Epithelial cell of prostate (primary cell): ENCODE data around the gene NDST4.

ENCODE experiments used
- DNase-seq: peaks from one replicate; pipeline ENCODE4 v3.0.0-alpha.2; 2011; ENCODE audit warnings: low read depth, low spot score
- H3K27ac ChIP-seq: fragments of 450-650 bp; 2 replicates; pipeline ENCODE4 v1.5.1; 2017; ENCODE audit warnings: mild to moderate bottlenecking

The NDST4 gene

GRCh38 chr4:114813961-114814360, 299.5 kb downstream of the NDST4 start:
- no peak for DNase-seq
- no peak overlapping the region for H3K27ac ChIP-seq

DNA sequence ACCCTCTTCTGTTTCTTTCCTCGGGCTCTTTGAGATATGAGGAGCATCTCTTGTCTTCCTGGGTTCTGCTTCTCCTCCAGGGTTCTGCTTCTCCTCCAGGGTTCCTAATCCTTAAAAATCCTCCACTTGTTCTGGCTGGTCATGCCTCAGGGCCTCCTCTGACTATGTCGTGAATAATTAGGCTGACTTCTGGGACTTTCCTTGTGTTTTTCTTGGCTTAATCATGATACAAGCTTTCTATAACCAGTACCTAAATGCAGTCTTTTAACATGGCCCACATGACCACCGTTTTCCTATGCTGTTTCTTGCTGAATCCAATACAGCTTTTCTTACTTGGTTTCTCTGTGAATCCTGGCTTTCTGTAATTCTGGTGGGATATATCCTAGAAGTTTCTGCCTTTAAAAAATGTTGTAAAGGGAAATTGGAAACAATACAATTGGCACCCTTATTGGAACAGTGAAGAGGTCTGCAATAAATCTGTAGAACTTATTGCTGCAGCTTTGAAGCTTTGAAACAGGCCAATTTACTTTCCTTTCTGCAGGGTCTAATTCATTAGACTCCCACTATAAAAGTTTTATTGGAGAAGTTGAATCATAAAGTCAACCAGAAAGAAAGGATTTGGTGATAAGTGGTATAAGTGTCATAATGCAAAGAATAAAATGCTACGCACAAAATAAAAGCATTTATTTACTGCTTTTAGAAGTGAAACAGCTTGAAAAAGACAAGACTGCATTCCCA, 301.7 kb downstream of the NDST4 start:
- H3K27ac ChIP-seq = no peak overlapping the region
- no peak for DNase-seq

DNA sequence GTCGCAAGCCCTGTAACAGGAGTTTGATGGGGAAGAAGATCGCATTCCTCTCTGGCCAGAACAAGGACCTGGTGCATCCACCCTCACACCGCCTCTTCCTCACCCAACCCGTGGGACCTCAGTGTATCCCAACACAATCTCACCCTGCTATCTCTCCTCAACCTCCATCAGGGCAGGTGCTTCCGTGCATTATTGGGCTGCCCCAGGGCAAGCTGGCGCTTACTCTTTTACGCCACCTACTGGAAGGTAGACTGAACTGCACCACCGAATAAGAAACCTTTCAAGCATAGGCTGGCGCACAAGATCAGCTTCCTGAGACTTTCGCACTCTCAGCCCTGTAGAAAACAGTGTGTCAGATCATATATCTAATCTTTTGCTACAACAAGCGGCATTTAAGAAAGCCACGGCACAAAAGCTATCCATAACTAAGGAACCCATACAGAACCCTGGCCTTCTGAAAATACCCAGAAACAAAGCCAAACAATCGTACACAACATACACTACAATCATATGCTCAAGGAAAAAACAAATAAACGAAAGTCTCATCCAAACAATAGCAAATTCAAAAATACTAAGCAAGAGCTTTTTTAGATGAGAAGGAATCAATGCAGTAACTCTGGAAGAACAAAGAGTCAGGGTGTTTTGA, 305.5 kb downstream of the NDST4 start:
- no peak for DNase-seq
- H3K27ac ChIP-seq = no peak overlapping the region

GRCh38 chr4:114807357-114807756, 306.1 kb downstream of the NDST4 start:
- DNase-seq = no peak
- H3K27ac ChIP-seq = no peak overlapping the region

GRCh38 chr4:114791976-114792375, 321.4 kb downstream of the NDST4 start:
- DNase-seq = no peak
- no peak overlapping the region for H3K27ac ChIP-seq

- no peak for DNase-seq
- H3K27ac ChIP-seq = no peak overlapping the region
Observed at GRCh38 chr4:114785570-114785969, 327.9 kb downstream of the NDST4 start.

GRCh38 chr4:114783215-114783595, 330.2 kb downstream of the NDST4 start:
- H3K27ac ChIP-seq = no peak overlapping the region
- DNase-seq = no peak

DNA sequence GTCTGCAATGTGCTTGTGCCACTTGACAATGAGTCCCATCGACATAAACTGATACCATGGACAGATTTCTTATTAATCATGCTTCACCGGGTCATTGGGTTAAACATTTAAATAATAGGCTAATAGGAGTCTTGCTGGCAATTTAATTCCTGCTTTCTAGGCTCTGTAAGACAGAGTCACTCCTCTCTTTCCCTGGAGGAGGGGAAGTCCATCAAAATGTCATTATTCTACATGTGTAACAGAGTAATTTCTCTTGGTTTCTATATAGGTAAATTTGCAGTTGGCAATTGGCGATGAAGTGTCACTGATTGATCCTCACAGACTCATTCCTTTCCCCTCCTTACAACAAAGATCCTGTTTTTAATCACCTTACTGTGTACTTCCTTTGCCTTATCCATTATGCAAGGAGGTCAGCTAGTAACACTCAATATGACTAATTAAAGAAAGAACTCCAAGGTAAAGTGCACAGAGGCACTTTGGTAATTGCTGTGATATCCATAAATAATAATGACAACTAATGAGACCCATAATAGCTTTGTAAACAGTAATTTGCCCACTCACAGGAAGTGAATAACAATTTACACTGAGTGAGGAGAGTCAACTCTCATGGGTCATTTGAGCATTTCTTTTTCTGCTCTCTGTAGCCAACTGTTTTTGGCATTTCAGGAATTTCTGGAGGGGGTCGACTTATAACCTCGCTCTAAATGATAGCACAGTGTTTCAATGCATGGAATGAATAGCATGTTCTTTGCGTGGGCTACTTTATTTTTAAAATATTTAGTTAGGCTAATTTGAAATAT, 330.8 kb downstream of the NDST4 start:
- DNase-seq = no peak
- H3K27ac ChIP-seq = no peak overlapping the region

GRCh38 chr4:114780205-114780604, 333.2 kb downstream of the NDST4 start:
- no peak for DNase-seq
- H3K27ac ChIP-seq = no peak overlapping the region
